Naive thymus-derived CD8-positive, alpha-beta T cell (primary cell): ENCODE results near the gene BRME1. TPM values are rescaled to one million over a fixed set of nuclear protein-coding genes. Genes with fewer than 3 reads are reported as not detected.

ENCODE experiments used
- ATAC-seq, 2 donors: fragments of 150-1000 bp; cut with Tn5 transposase in 1 of 2; sonication (Bioruptor Pico), chemical (Tn5 transposase) in 1 of 2; 1 replicate in 1 of 2; 2 replicates in 1 of 2; pipeline ENCODE4 v1.10.0; 2021; ENCODE audit warnings: mild to moderate bottlenecking in 2 of 2, moderate library complexity in 2 of 2
- POLR2A ChIA-PET: fragments of 350-600 bp; sonication (Branson Sonifier 250); formaldehyde crosslinking; loops from one replicate; lab custom pipeline; 2021; ENCODE audit warnings: antibody characterized with exemption; lab: Charles Lee
- DNase-seq, 10 donors: peaks; one replicate each; pipeline versions ENCODE4 v3.0.0 to v3.0.0-alpha.2; 2020 to 2022
- H3K27ac Mint-ChIP-seq, 10 donors: one replicate each; pipeline ENCODE4 v1.8.0; 2020 to 2022; ENCODE audit warnings: mild to moderate bottlenecking in 10 of 10, mixed read lengths in 10 of 10, moderate library complexity in 4 of 10, inconsistent platforms in 1 of 10
- H3K27me3 Mint-ChIP-seq, 5 donors: one replicate each; pipeline ENCODE4 v1.8.0; 2021 to 2022; ENCODE audit warnings: mixed read lengths in 5 of 5
- H3K36me3 Mint-ChIP-seq, 3 donors: one replicate each; pipeline ENCODE4 v1.8.0; 2020 to 2022; ENCODE audit warnings: mixed read lengths in 3 of 3, mild to moderate bottlenecking in 2 of 3, inconsistent platforms in 1 of 3
- H3K4me1 Mint-ChIP-seq, 4 donors: one replicate each; pipeline ENCODE4 v1.8.0; 2021 to 2022; ENCODE audit warnings: mixed read lengths in 4 of 4
- H3K4me3 Mint-ChIP-seq, 10 donors: one replicate each; pipeline ENCODE4 v1.8.0; 2020 to 2022; ENCODE audit warnings: mild to moderate bottlenecking in 10 of 10, mixed read lengths in 10 of 10, moderate library complexity in 6 of 10, inconsistent platforms in 1 of 10
- H3K9me3 Mint-ChIP-seq, 9 donors: one replicate each; pipeline ENCODE4 v1.8.0; 2020 to 2022; ENCODE audit warnings: mixed read lengths in 9 of 9, mild to moderate bottlenecking in 3 of 9, inconsistent platforms in 1 of 9, moderate library complexity in 1 of 9
- polyA plus RNA-seq, 3 donors: library from polyadenylated mRNA; unstranded; fragments of 300-500 nt; fragmentation: Illumina TruSeq; gene quantifications; one replicate each; pipeline ENCODE4 v1.2.3, GENCODE V29; 2021
- total RNA-seq, 8 experiments: library from RNA in 2 of 8; stranded (reverse) in 2 of 8; gene quantifications; one replicate each; pipeline ENCODE4 v1.2.3 and lab custom pipeline; 2021 to 2026

Gene BRME1
- total and polyA plus RNA-seq, 5 experiments from 2014 or later = 0.49 to 3.7 (median 0.94) TPM

GRCh38 chr19:13841962-13842290 is 64.0 kb downstream of the BRME1 start:
- POLR2A ChIA-PET = interaction anchor here (0.7 to 8.7 kb wide), 7 partner anchors 9 to 295 kb away, joined by 3 to 110 read pairs (median 3); partner anchors contain the start of genes ASF1B and ZSWIM4

DNA sequence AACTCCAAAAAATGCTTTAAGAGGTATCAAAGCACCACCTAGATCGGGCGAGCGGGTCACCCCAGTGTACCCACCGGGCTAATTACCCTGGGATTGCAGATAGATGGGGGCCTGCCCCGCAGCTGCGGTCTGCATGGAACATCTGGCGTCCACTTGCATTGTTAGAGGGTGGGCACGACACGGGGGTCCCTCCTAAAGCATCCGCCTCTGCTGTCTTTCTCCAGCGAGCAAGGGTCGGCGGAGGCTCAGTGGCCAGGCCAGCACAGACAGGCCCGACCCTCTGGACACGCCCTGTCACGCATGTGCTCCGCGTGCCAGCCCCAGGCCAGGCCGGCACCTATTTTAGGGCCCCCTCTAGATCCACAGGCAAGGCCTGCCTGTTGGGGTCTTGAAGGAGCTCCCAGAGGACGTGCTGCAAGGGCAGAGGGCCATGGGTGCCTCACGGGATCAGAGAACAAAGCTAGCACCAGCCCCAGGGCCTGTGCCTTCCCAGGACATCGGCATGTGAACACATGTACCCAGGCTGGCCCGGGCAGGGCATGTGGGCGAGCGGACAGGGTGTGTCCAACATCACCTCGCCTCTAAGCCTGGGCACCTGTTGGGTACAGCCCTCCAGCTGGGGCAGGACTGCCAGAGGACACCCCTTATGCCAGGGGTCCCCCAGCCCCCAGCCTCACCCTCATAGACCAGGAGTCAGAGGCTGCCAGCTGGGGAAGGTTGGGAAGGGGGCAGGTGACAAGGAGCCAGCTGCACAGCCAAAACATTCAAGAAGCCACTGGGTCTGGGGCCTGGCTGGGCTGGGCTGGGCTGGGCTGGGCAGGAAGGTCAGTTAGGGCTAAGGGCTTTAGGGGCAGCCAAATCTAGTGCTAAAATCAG is 64.6 kb downstream of the BRME1 start:
- Mint-ChIP-seq H3K4me3 (peak overlapping the region; percentile 81 to 94 (median 90)), H3K36me3 (no peaks in the 10 kb centered on the region), H3K27me3 (no peaks in the 10 kb centered on the region), H3K9me3 (no peaks in the 10 kb centered on the region), H3K4me1 (peaks cover 23 to 86% (median 74%) of the 10 kb centered on the region in 4 donors), H3K27ac (peak overlapping the region; percentile 83 to 100 (median 97))
- DNase-seq (no peak), ATAC-seq (no peak)
- POLR2A ChIA-PET = interaction anchor here (0.7 to 8.7 kb wide), 10 partner anchors 8 to 653 kb away, joined by 3 to 110 read pairs (median 4); partner anchors contain the start of genes ASF1B and ZSWIM4

More at GRCh38 chr19:13841962-13842290, 64.0 kb downstream of the BRME1 start:
- Mint-ChIP-seq H3K27ac (peak overlapping the region; percentile 83 to 100 (median 97)), H3K4me3 (peak overlapping the region; percentile 81 to 94 (median 90)), H3K27me3 (peaks cover 0 to 4% (median 0%) of the 10 kb centered on the region in 5 donors), H3K4me1 (peaks cover 26 to 86% (median 74%) of the 10 kb centered on the region in 4 donors), H3K36me3 (peaks cover 0 to 4% (median 3%) of the 10 kb centered on the region in 3 donors), H3K9me3 (peaks cover 0 to 3% (median 0%) of the 10 kb centered on the region in 9 donors)
- ATAC-seq (no peak), DNase-seq (no peak)

- Mint-ChIP-seq H3K27me3 (no peaks in the 10 kb centered on the region), H3K4me1 (peaks cover 21 to 86% (median 73%) of the 10 kb centered on the region in 4 donors), H3K9me3 (no peaks in the 10 kb centered on the region), H3K4me3 (peak overlapping the region; percentile 78 to 94 (median 88)), H3K36me3 (no peaks in the 10 kb centered on the region), H3K27ac (peak overlapping the region; percentile 91 to 100 (median 97))
- ATAC-seq (peak in 1 of 2 donors; percentile 1), DNase-seq (peak in 2 of 10 donors; percentile 43 to 49)
- POLR2A ChIA-PET = interaction anchor here (0.6 to 8.7 kb wide), 12 partner anchors 8 to 1579 kb away, joined by 3 to 110 read pairs (median 4); partner anchors contain the start of gene ZSWIM4
These were observed 65.4 kb downstream of the BRME1 start for GRCh38 chr19:13840305-13841085.

DNA sequence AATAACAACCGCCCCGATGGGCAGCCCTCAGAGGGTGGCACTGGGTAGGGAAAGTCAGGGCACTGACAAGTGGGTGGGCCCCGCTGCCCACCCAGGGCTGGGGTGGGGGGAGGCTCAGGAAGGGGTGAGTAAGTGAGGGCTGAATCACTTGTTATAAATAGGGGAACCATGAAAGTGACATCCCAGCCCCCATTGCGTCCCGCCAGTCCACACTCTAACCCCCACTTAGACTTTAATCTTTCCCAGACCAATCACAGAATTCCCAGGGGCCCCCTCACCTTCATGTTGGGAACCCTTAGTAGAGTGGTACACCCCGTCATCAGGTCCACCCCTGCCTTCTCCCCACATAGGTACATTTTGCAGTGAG is 66.0 kb downstream of the BRME1 start:
- DNase-seq = no peak
- Mint-ChIP-seq H3K27me3 (no peaks in the 10 kb centered on the region), H3K27ac (peak overlapping the region; percentile 91 to 100 (median 97)), H3K4me3 (peak overlapping the region; percentile 78 to 94 (median 88)), H3K36me3 (no peaks in the 10 kb centered on the region), H3K4me1 (peaks cover 19 to 81% (median 72%) of the 10 kb centered on the region in 4 donors), H3K9me3 (no peaks in the 10 kb centered on the region)
- ATAC-seq = peak; percentile 1 to 15
- POLR2A ChIA-PET = interaction anchor here (0.6 to 8.7 kb wide), 8 partner anchors 9 to 1579 kb away, joined by 3 to 110 read pairs (median 5); partner anchors contain the start of gene ZSWIM4

GRCh38 chr19:13839130-13839937 is 66.6 kb downstream of the BRME1 start:
- DNase-seq = peak; percentile 55 to 90 (median 72)
- H3K27me3 Mint-ChIP-seq = no peaks in the 10 kb centered on the region
- POLR2A ChIA-PET = interaction anchor here (0.6 to 8.7 kb wide), 11 partner anchors 9 to 1580 kb away, joined by 3 to 110 read pairs (median 6); partner anchors contain the start of genes C19orf53 and ZSWIM4
- peak overlapping the region; percentile 78 to 93 (median 86) for H3K4me3 Mint-ChIP-seq
- no peaks in the 10 kb centered on the region for H3K9me3 Mint-ChIP-seq
- H3K27ac Mint-ChIP-seq = peak overlapping the region; percentile 89 to 100 (median 97)
- no peaks in the 10 kb centered on the region for H3K36me3 Mint-ChIP-seq
- peak; percentile 35 to 45 for ATAC-seq
- H3K4me1 Mint-ChIP-seq = peaks cover 19 to 79% (median 70%) of the 10 kb centered on the region in 4 donors

DNA sequence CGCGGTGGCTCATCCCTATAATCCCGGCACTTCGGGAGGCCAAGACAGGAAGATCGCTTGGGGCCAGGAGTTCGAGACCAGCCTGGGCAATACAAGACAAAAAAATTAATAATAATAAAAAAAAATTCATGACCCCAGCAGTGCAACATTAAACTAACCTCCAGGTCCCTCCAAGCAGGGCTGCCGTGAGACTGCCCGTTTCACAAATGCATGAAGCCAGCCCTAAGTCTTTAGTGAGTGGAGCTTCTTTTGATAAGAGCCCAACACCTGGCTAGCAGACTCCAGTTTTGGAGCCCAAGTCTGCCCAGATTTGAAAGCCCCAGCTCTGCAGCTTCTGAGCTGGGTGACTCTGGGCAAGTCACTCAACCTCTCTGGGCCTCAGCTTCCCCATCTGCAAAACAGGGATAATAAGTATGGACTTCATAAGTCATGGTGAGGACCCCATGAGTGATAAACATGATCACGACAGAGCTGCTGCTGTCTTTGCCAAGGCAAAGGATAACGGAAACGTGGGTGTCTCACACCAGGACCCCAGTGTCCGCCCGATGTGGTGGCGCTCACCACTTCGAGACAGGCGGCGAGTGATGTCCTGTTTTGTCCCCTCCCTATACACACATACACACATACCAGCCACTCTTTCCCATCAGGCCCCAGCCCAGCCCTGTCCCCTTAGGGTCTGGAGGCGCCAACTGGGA is 67.3 kb downstream of the BRME1 start:
- Mint-ChIP-seq H3K9me3 (no peaks in the 10 kb centered on the region), H3K27ac (peak overlapping the region; percentile 89 to 100 (median 97)), H3K4me3 (peak overlapping the region; percentile 39 to 93 (median 86)), H3K36me3 (no peaks in the 10 kb centered on the region), H3K27me3 (no peaks in the 10 kb centered on the region), H3K4me1 (peaks cover 21 to 79% (median 69%) of the 10 kb centered on the region in 4 donors)
- ATAC-seq (no peak), DNase-seq (no peak)
- POLR2A ChIA-PET = interaction anchor here (0.9 to 8.7 kb wide), 4 partner anchors 10 to 64 kb away, joined by 3 to 110 read pairs (median 36); partner anchors contain the start of genes C19orf53 and ZSWIM4

DNA sequence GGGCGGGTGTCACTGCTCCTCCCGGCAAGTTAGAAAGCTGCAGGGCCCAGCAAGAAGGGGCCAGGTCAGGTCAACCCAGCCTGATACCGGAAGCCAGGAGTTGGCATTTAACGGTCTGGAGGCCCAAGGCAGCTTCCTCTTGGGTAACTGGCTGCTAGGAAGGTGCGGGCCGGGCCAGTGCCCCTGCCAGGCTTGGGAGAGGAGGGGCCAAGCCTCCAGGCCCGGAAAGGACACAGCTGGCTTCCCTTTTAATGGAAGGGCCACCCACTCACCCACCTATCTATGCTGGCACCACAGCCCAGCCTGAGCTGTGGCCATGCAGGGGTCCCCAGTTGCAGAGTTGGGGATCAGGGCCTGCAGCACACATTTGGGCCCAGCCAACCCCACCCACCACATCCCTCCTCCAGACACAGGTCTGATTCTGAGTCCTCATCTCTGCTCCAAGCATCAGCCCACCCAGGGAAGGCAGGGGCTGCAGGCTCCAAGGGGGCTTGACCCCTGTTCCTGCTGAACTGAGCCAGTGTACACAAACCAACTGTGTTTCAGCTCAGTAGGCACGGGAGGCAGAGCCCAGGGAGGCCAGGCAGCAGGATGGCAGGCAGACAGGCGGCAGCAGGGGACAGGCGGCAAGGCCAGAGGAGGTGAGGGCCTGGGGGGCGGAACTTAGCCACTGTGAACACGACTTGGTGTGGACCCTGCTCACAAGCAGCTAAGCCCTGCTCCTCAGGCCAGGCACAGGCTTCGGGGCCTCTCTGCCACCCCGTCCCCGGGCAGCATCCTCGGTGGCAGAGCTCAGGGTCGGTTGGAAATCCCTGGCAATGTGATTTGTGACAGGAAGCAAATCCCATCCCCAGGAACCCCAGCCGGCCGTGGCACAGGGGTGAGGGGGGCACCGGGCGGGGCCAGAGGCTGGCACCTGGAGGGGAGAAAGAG is 69.9 kb downstream of the BRME1 start:
- peak overlapping the region; percentile 52 to 86 (median 80) for H3K4me3 Mint-ChIP-seq
- H3K27me3 Mint-ChIP-seq = no peaks in the 10 kb centered on the region
- no peaks in the 10 kb centered on the region for H3K9me3 Mint-ChIP-seq
- DNase-seq (peak in 1 of 10 donors; percentile 40), ATAC-seq (no peak)
- no peaks in the 10 kb centered on the region for H3K36me3 Mint-ChIP-seq
- peak overlapping the region; percentile 91 to 100 (median 98) for H3K27ac Mint-ChIP-seq
- POLR2A ChIA-PET = interaction anchor here (0.6 to 8.7 kb wide), 18 partner anchors 8 to 1073 kb away, joined by 3 to 110 read pairs (median 4); partner anchors contain the start of genes C19orf53, IL27RA, MRI1 and ZSWIM4
- peaks cover 23 to 71% (median 64%) of the 10 kb centered on the region in 4 donors for H3K4me1 Mint-ChIP-seq

DNA sequence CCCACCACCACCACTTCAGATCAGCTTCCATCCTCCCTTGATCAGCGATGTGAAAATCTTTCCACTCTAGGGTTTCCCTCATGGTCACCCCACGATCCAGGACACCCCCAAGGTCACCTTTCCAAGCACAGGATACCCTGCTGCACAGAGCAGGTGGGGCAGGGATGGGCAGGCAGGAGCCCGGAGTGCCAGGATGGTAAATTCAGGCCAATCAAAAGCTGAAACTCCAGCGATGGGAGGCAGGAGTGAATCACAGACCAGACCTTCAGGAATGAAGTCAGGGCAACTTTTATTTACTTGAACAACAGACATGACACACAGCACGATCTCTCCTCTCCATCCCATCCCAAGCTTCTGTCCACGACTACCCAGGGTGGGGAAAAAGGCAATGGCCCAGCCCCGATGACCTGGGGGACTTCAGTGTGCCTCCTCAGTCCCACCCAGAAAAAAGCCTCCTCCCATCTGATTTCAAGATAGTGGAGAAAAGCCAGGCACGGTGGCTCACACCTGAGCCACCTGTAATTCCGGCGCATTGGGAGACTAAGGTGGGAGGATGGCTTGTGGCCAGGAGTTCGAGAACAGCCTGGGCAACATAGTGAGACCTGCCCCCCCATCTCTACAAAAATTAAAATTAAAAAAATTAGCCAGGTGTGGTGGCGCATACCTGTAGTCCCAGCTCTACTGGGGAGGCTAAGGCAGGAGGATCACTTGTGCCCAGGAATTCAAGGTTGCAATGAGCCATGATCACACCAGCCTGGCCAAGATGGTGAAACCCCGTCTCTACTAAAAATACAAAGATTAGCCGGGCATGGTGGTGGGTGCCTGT is 71.5 kb downstream of the BRME1 start:
- H3K27me3 Mint-ChIP-seq = no peaks in the 10 kb centered on the region
- no peaks in the 10 kb centered on the region for H3K9me3 Mint-ChIP-seq
- peak overlapping the region; percentile 84 to 99 (median 93) for H3K27ac Mint-ChIP-seq
- no peaks in the 10 kb centered on the region for H3K36me3 Mint-ChIP-seq
- ATAC-seq (no peak), DNase-seq (no peak)
- POLR2A ChIA-PET = interaction anchor here (0.7 to 8.7 kb wide), 6 partner anchors 13 to 630 kb away, joined by 3 to 110 read pairs (median 20); partner anchors contain the start of gene ZSWIM4
- peaks cover 17 to 58% (median 50%) of the 10 kb centered on the region in 4 donors for H3K4me1 Mint-ChIP-seq
- H3K4me3 Mint-ChIP-seq = peak overlapping the region; percentile 82 to 94 (median 88)
